SW 1271 (cell line): ENCODE measurements around the gene PLXNB1.
"Not testable (repeated sequence)": the region's sequence is repeated elsewhere in the genome, so short reads cannot be mapped to it uniquely, and the experiment has no call there.

Experiments
- DNase-seq, 2 experiments: peaks; one replicate each; lab custom pipeline; 2025; lab: John Stamatoyannopoulos, UW

Gene PLXNB1

GRCh38 chr3:48463703-48464102 is 33.8 kb upstream of the PLXNB1 start:
- no peak for DNase-seq

GRCh38 chr3:48461767-48462166 is 31.9 kb upstream of the PLXNB1 start:
- not testable (repeated sequence) for DNase-seq

- DNase-seq = no peak
Observed at GRCh38 chr3:48460517-48460902, 30.6 kb upstream of the PLXNB1 start.

GRCh38 chr3:48459773-48460516 is 30.1 kb upstream of the PLXNB1 start:
- no peak for DNase-seq

GRCh38 chr3:48459331-48459730 is 29.4 kb upstream of the PLXNB1 start:
- no peak for DNase-seq

- DNase-seq = no peak
Observed at GRCh38 chr3:48456456-48456855, 26.6 kb upstream of the PLXNB1 start.

- DNase-seq = no peak
Observed at GRCh38 chr3:48451270-48451669, 21.4 kb upstream of the PLXNB1 start.

- peak; percentile 50 to 78 for DNase-seq
Observed at GRCh38 chr3:48446425-48447193, 16.7 kb upstream of the PLXNB1 start, which contains the start of gene ATRIP. Gene ATRIP, plus strand, starts transcription at chr3:48446737. Its CDS starts 109 bp downstream, at chr3:48446846.

GRCh38 chr3:48446043-48446424 is 16.1 kb upstream of the PLXNB1 start:
- no peak for DNase-seq

- DNase-seq = no peak
Observed at GRCh38 chr3:48445277-48445882, 15.5 kb upstream of the PLXNB1 start.

GRCh38 chr3:48441940-48442339 is 12.1 kb upstream of the PLXNB1 start:
- DNase-seq = no peak

- no peak for DNase-seq
Observed at GRCh38 chr3:48440590-48440958, 10.7 kb upstream of the PLXNB1 start.

GRCh38 chr3:48439820-48440589 is 10.1 kb upstream of the PLXNB1 start, which contains the start of the genes CCDC51 and TMA7:
Gene CCDC51, minus strand, starts transcription at chr3:48440119. Its CDS starts 4,991 bp downstream, at chr3:48435128.
Gene TMA7, plus strand, starts transcription at chr3:48440257. Its CDS starts 40 bp downstream, at chr3:48440297.
- DNase-seq = peak; percentile 81 to 95

- no peak for DNase-seq
Observed at GRCh38 chr3:48437812-48438211, 7.9 kb upstream of the PLXNB1 start.

- no peak for DNase-seq
Observed at GRCh38 chr3:48436855-48437254, 7.0 kb upstream of the PLXNB1 start.

GRCh38 chr3:48436477-48436787 is 6.5 kb upstream of the PLXNB1 start:
- DNase-seq = no peak

GRCh38 chr3:48435774-48436476 is 6.0 kb upstream of the PLXNB1 start:
- peak; percentile 47 to 61 for DNase-seq

- no peak for DNase-seq
Observed at GRCh38 chr3:48435223-48435595, 5.3 kb upstream of the PLXNB1 start.

- DNase-seq = no peak
Observed at GRCh38 chr3:48434591-48435222, 4.8 kb upstream of the PLXNB1 start.

- DNase-seq = no peak
Observed at GRCh38 chr3:48433472-48434118, 3.7 kb upstream of the PLXNB1 start.
